Measurements from ENCODE around the gene ADGRG7. TPM values are rescaled to one million over a fixed set of nuclear protein-coding genes. Genes with fewer than 3 reads are reported as not detected.
A peak's percentile ranks its signal among the peaks of the same experiment; 100 is the strongest.

ADGRG7 gene
- polyA plus RNA-seq, 6 donors from 2014 or later, result not detected

DNA sequence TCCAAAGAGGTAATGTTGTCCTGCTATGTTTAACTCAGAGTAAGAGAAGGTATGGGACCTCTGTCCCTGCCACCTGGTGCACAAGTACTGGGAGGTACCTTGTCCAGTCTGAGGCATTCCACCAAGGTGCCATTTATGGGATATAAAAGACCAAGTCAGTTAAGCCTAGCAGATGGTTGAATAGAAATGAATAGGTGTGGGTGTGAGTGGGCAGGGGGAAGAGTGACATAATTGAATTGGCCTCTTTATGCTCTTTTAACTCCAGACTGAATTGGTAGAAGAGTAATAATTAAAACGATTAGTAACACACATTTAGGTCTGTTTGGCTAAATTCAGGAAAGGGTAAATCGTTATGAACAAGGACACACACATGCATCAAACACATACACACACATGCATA is 562 bp downstream of the ADGRG7 start:
- Mint-ChIP-seq H3K27me3 (peaks cover 4 to 42% (median 18%) of the 10 kb centered on the region in 3 donors), H3K4me3 (no peak overlapping the region), H3K4me1 (peaks cover 4 to 10% (median 5%) of the 10 kb centered on the region in 3 donors), H3K27ac (no peak overlapping the region), H3K36me3 (no peaks in the 10 kb centered on the region), H3K9me3 (no peaks in the 10 kb centered on the region)
- DNase-seq (no peak), ATAC-seq (ENCODE audit: low read depth in 2 of 2) (no peak)

- Mint-ChIP-seq H3K27ac (peak overlapping the region in 1 of 6 donors; percentile 74), H3K36me3 (no peaks in the 10 kb centered on the region), H3K27me3 (peaks cover 4 to 49% (median 18%) of the 10 kb centered on the region in 3 donors), H3K4me3 (no peak overlapping the region), H3K9me3 (no peaks in the 10 kb centered on the region), H3K4me1 (peaks cover 4 to 10% (median 5%) of the 10 kb centered on the region in 3 donors)
- ATAC-seq (ENCODE audit: low read depth in 2 of 2) (no peak), DNase-seq (no peak)
These were observed 1.8 kb downstream of the ADGRG7 start for GRCh38 chr3:100611221-100611620.

DNA sequence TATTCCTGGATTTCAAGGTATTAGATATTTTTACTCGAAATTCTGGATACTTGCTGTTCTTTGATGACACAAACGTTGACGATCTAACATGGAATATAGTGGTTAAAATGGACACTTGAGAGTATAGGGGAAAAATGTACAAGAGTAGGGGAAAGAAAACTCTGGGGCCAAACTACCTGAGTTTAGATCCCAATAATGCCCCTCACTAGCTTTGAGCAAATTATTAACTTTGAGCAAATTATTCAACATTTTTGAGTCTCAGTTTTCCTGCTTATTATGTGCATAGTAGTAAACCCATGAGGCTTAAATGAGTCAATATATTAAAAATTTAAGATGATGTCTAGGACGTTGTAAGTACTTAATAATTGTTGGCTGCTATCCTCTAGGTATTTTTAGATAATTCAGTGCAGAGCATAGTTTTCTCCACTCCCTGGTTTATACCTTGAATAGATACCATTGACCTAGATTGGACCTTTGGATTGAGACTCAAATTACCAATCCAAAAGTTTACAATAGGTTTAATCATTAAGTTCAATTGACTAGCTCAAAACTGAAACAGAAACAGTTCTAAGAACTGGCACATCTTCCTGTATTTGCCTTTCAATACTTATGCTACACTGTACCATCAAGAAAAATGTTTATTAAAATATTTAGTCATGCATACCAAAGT is 4.5 kb downstream of the ADGRG7 start:
- ATAC-seq (ENCODE audit: low read depth in 2 of 2), result no peak

GRCh38 chr3:100614941-100615340 is 5.5 kb downstream of the ADGRG7 start:
- Mint-ChIP-seq H3K27me3 (peaks cover 4 to 53% (median 15%) of the 10 kb centered on the region in 3 donors), H3K27ac (no peak overlapping the region)
- ATAC-seq (ENCODE audit: low read depth in 2 of 2), result no peak

More for the DNA sequence above, 4.5 kb downstream of the ADGRG7 start:
- H3K36me3 Mint-ChIP-seq, result no peaks in the 10 kb centered on the region
- H3K9me3 Mint-ChIP-seq, result peaks cover 0 to 4% (median 0%) of the 10 kb centered on the region in 7 donors
- DNase-seq, result no peak
- H3K4me3 Mint-ChIP-seq, result no peak overlapping the region
- H3K4me1 Mint-ChIP-seq, result peaks cover 0 to 4% (median 2%) of the 10 kb centered on the region in 3 donors
- H3K27me3 Mint-ChIP-seq, result peaks cover 4 to 53% (median 18%) of the 10 kb centered on the region in 3 donors
- H3K27ac Mint-ChIP-seq, result no peak overlapping the region

GRCh38 chr3:100615684-100616083 is 6.3 kb downstream of the ADGRG7 start:
- no peak overlapping the region for H3K4me3 Mint-ChIP-seq
- H3K27me3 Mint-ChIP-seq, result peaks cover 4 to 46% (median 9%) of the 10 kb centered on the region in 3 donors
- peaks cover 0 to 4% (median 0%) of the 10 kb centered on the region in 7 donors for H3K9me3 Mint-ChIP-seq
- no peak overlapping the region for H3K27ac Mint-ChIP-seq
- ATAC-seq (ENCODE audit: low read depth in 2 of 2) (no peak), DNase-seq (no peak)
- no peaks in the 10 kb centered on the region for H3K4me1 Mint-ChIP-seq
- H3K36me3 Mint-ChIP-seq, result no peaks in the 10 kb centered on the region

More at GRCh38 chr3:100614941-100615340, 5.5 kb downstream of the ADGRG7 start:
- H3K4me1 Mint-ChIP-seq, result no peaks in the 10 kb centered on the region
- DNase-seq, result no peak
- peaks cover 0 to 4% (median 0%) of the 10 kb centered on the region in 7 donors for H3K9me3 Mint-ChIP-seq
- no peaks in the 10 kb centered on the region for H3K36me3 Mint-ChIP-seq
- H3K4me3 Mint-ChIP-seq, result no peak overlapping the region

DNA sequence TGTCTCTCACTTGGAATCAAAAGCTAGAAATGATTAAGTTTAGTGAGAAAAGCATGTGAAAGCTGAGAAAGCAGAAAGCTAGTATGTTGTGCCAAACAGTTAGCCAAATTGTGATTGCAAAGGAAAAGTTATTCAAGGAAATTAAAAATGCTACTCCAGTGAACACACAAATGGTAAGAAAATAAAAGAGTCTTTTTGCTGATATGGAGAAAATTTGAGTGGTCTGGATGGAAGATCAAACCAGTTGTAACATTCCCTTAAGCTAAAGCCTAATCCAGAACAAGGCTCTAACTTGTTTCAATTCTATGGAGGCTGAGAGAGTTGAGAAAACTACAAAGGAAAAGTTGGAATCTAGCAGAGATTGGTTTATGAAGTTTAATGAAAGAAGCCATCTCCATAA is 11.8 kb downstream of the ADGRG7 start:
- Mint-ChIP-seq H3K27ac (peak overlapping the region in 1 of 6 donors; percentile 60), H3K4me3 (no peak overlapping the region), H3K36me3 (no peaks in the 10 kb centered on the region), H3K27me3 (peaks cover 0 to 26% (median 0%) of the 10 kb centered on the region in 3 donors), H3K9me3 (peaks cover 0 to 28% (median 17%) of the 10 kb centered on the region in 7 donors), H3K4me1 (no peaks in the 10 kb centered on the region)
- ATAC-seq (ENCODE audit: low read depth in 2 of 2) (no peak), DNase-seq (no peak)

- peak overlapping the region in 1 of 6 donors; percentile 7 for H3K27ac Mint-ChIP-seq
- H3K9me3 Mint-ChIP-seq, result peaks cover 0 to 24% (median 13%) of the 10 kb centered on the region in 7 donors
- no peak overlapping the region for H3K4me3 Mint-ChIP-seq
- H3K36me3 Mint-ChIP-seq, result no peaks in the 10 kb centered on the region
- DNase-seq (no peak), ATAC-seq (ENCODE audit: low read depth in 2 of 2) (no peak)
- no peaks in the 10 kb centered on the region for H3K4me1 Mint-ChIP-seq
- peaks cover 21 to 39% (median 30%) of the 10 kb centered on the region in 3 donors for H3K27me3 Mint-ChIP-seq
These were observed 18.1 kb downstream of the ADGRG7 start for GRCh38 chr3:100627491-100627890.

DNA sequence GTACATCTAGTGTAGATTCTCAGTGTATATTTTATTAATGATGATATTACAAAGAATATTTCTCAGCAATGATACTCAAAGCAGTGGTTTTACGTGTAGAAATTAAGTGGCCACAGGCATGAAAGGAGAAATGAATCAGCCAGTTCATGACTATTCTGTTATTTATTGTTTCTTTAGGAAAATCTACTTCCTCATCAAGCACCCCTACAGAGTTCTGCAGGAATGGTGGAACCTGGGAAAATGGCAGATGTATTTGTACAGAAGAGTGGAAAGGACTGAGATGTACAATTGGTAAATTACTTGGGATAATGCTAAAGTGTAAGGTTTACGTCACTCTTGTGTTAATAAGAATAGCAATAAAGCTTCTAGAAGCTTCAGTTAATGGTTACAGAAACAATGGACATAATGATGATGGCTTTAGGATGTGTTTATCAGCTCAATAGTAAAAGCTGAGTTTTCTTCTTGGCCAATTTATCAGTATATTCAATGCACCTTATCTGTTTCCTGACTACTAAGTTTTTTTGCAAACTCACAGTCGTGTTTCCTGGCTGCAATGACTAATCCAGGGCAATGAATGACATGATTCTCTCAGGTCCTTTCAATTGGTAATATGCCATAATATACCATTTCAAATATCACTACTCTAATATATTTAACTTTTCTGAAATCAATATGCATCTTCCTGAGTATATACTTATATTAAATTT is 20.2 kb downstream of the ADGRG7 start:
- Mint-ChIP-seq H3K27ac (no peak overlapping the region), H3K9me3 (peaks cover 0 to 13% (median 7%) of the 10 kb centered on the region in 7 donors), H3K4me1 (no peaks in the 10 kb centered on the region), H3K36me3 (no peaks in the 10 kb centered on the region), H3K4me3 (no peak overlapping the region), H3K27me3 (peaks cover 22 to 39% (median 29%) of the 10 kb centered on the region in 3 donors)
- ATAC-seq (ENCODE audit: low read depth in 2 of 2) (no peak), DNase-seq (no peak)

GRCh38 chr3:100630664-100631063 is 21.3 kb downstream of the ADGRG7 start:
- H3K27me3 Mint-ChIP-seq, result peaks cover 18 to 39% (median 25%) of the 10 kb centered on the region in 3 donors
- H3K4me1 Mint-ChIP-seq, result no peaks in the 10 kb centered on the region
- ATAC-seq (ENCODE audit: low read depth in 2 of 2), result no peak
- H3K9me3 Mint-ChIP-seq, result peaks cover 0 to 3% (median 0%) of the 10 kb centered on the region in 7 donors
- DNase-seq, result no peak
- H3K4me3 Mint-ChIP-seq, result no peak overlapping the region
- H3K27ac Mint-ChIP-seq, result no peak overlapping the region
- no peaks in the 10 kb centered on the region for H3K36me3 Mint-ChIP-seq

- DNase-seq (no peak), ATAC-seq (ENCODE audit: low read depth in 2 of 2) (no peak)
- peaks cover 0 to 3% (median 0%) of the 10 kb centered on the region in 7 donors for H3K9me3 Mint-ChIP-seq
- H3K4me1 Mint-ChIP-seq, result no peaks in the 10 kb centered on the region
- H3K36me3 Mint-ChIP-seq, result no peaks in the 10 kb centered on the region
- peaks cover 17 to 39% (median 25%) of the 10 kb centered on the region in 3 donors for H3K27me3 Mint-ChIP-seq
- H3K4me3 Mint-ChIP-seq, result no peak overlapping the region
- H3K27ac Mint-ChIP-seq, result peak overlapping the region in 1 of 6 donors; percentile 41
These were observed 21.8 kb downstream of the ADGRG7 start for GRCh38 chr3:100631236-100631635.

DNA sequence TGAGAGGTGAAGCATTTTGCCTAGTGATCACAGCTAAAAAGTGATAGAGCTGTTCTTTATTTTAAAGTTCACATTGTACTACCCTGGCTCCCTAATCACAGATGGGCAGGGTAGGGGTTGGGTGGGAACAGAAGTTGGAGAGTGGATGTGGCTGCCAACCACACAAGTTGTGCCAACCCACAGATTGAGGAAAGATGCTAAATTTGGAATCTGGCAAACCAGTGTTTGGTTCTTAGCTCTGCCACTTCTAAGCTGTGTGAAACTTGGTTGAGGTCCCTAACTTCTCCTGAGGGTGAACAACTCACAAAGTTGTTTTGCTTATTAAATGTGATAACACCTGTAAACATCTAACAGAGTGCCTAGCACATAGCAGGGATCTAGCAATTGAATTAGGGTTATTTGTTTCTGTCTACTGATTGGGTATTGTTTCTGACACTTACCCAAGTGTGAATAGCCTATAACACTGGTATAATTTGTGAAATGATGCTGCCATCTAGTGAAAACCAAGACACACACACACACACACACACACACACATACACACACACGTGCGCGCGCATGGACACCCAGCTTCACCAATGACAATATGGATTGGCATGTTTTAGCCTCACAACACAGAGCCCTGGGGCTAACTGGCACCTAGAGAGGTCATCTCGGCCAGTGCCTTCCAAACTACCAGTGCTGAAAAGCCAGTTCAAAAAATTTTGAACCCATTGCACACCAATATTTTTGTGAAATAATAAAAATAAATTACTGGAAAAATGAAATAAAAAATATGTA is 25.3 kb downstream of the ADGRG7 start:
- no peaks in the 10 kb centered on the region for H3K36me3 Mint-ChIP-seq
- DNase-seq (peak; percentile 24), ATAC-seq (ENCODE audit: low read depth in 2 of 2) (peak; percentile 32 to 37)

GRCh38 chr3:100635273-100635701 is 25.9 kb downstream of the ADGRG7 start:
- H3K27ac Mint-ChIP-seq, result no peak overlapping the region
- H3K9me3 Mint-ChIP-seq, result no peaks in the 10 kb centered on the region
- DNase-seq (no peak), ATAC-seq (ENCODE audit: low read depth in 2 of 2) (no peak)
- peaks cover 0 to 24% (median 17%) of the 10 kb centered on the region in 3 donors for H3K27me3 Mint-ChIP-seq
- H3K4me1 Mint-ChIP-seq, result no peaks in the 10 kb centered on the region
- H3K4me3 Mint-ChIP-seq, result no peak overlapping the region
- no peaks in the 10 kb centered on the region for H3K36me3 Mint-ChIP-seq

More for the DNA sequence above, 25.3 kb downstream of the ADGRG7 start:
- Mint-ChIP-seq H3K27ac (peak overlapping the region in 1 of 6 donors; percentile 82), H3K4me1 (no peaks in the 10 kb centered on the region), H3K27me3 (peaks cover 0 to 22% (median 20%) of the 10 kb centered on the region in 3 donors), H3K9me3 (no peaks in the 10 kb centered on the region), H3K4me3 (no peak overlapping the region)

- ATAC-seq (ENCODE audit: low read depth in 2 of 2), result no peak
- H3K36me3 Mint-ChIP-seq, result no peaks in the 10 kb centered on the region
- H3K9me3 Mint-ChIP-seq, result no peaks in the 10 kb centered on the region
- no peak overlapping the region for H3K27ac Mint-ChIP-seq
- no peak for DNase-seq
- H3K4me1 Mint-ChIP-seq, result peaks cover 0 to 9% (median 9%) of the 10 kb centered on the region in 3 donors
- no peak overlapping the region for H3K4me3 Mint-ChIP-seq
- H3K27me3 Mint-ChIP-seq, result peaks cover 4 to 12% (median 9%) of the 10 kb centered on the region in 3 donors
These were observed 27.8 kb downstream of the ADGRG7 start for GRCh38 chr3:100637197-100637631.
